ENCODE results near the gene FER. TPM values are rescaled to one million over a fixed set of nuclear protein-coding genes. Genes with fewer than 3 reads are reported as not detected.
A peak's percentile ranks its signal among the peaks of the same experiment; 100 is the strongest.

The FER gene
- total and polyA plus RNA-seq, 2 experiments from 2014 or later, result 25.9 to 30.7 TPM

GRCh38 chr5:108711898-108712297, 35.8 kb upstream of the FER start:
- no peaks in the 10 kb centered on the region for H3K36me3 ChIP-seq
- no peak overlapping the region for H3K27ac ChIP-seq
- H3K4me3 ChIP-seq, result no peak overlapping the region
- H3K9me3 ChIP-seq (ENCODE audit: low read depth), result no peaks in the 10 kb centered on the region
- TF ChIP-seq, protein P1, sequence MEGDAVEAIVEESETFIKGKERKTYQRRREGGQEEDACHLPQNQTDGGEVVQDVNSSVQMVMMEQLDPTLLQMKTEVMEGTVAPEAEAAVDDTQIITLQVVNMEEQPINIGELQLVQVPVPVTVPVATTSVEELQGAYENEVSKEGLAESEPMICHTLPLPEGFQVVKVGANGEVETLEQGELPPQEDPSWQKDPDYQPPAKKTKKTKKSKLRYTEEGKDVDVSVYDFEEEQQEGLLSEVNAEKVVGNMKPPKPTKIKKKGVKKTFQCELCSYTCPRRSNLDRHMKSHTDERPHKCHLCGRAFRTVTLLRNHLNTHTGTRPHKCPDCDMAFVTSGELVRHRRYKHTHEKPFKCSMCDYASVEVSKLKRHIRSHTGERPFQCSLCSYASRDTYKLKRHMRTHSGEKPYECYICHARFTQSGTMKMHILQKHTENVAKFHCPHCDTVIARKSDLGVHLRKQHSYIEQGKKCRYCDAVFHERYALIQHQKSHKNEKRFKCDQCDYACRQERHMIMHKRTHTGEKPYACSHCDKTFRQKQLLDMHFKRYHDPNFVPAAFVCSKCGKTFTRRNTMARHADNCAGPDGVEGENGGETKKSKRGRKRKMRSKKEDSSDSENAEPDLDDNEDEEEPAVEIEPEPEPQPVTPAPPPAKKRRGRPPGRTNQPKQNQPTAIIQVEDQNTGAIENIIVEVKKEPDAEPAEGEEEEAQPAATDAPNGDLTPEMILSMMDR (IDR thresholded peaks at IDR 0.05; ENCODE audit: low read depth, low read length), result no peak
- H3K27me3 ChIP-seq, result no peaks in the 10 kb centered on the region
- no peaks in the 10 kb centered on the region for H3K4me1 ChIP-seq (ENCODE audit: low read depth)
- no peak for DNase-seq (ENCODE audit: low read depth in 1 of 2, low spot score in 1 of 2)

GRCh38 chr5:108715408-108715807, 32.3 kb upstream of the FER start:
- DNase-seq (ENCODE audit: low read depth in 1 of 2, low spot score in 1 of 2), result no peak
- no peaks in the 10 kb centered on the region for H3K9me3 ChIP-seq (ENCODE audit: low read depth)
- H3K4me3 ChIP-seq, result no peak overlapping the region
- H3K27me3 ChIP-seq, result no peaks in the 10 kb centered on the region
- no peaks in the 10 kb centered on the region for H3K36me3 ChIP-seq
- no peaks in the 10 kb centered on the region for H3K4me1 ChIP-seq (ENCODE audit: low read depth)
- TF ChIP-seq, protein P1 (IDR thresholded peaks at IDR 0.05; ENCODE audit: low read depth, low read length), result no peak
- no peak overlapping the region for H3K27ac ChIP-seq

DNA sequence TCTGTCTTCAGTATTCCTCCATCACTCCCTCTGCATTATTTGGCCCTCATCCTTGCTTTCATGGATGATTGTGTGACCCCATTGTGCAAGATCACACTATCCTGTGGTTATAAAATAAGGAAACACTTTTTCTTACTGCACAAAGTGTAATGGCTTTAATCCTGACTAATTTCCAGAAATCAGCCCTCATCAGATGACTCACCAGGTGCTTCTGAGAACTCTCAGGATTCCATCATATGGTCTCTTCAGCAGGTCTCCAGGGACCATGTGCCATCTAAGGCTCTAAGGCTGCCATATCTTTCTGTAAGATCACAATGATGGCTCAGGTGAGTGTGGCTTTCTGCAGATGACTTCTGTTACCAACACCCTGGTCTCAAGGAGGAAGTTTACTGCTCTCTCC, 27.3 kb upstream of the FER start:
- Histone ChIP-seq H3K27ac (no peak overlapping the region), H3K9me3 (ENCODE audit: low read depth) (no peaks in the 10 kb centered on the region), H3K4me1 (ENCODE audit: low read depth) (no peaks in the 10 kb centered on the region), H3K27me3 (no peaks in the 10 kb centered on the region), H3K36me3 (no peaks in the 10 kb centered on the region), H3K4me3 (no peak overlapping the region)
- DNase-seq (ENCODE audit: low read depth in 1 of 2, low spot score in 1 of 2), result peak in 1 of 2 donors; percentile 37
- TF ChIP-seq, protein P1 (IDR thresholded peaks at IDR 0.05; ENCODE audit: low read depth, low read length), result no peak

DNA sequence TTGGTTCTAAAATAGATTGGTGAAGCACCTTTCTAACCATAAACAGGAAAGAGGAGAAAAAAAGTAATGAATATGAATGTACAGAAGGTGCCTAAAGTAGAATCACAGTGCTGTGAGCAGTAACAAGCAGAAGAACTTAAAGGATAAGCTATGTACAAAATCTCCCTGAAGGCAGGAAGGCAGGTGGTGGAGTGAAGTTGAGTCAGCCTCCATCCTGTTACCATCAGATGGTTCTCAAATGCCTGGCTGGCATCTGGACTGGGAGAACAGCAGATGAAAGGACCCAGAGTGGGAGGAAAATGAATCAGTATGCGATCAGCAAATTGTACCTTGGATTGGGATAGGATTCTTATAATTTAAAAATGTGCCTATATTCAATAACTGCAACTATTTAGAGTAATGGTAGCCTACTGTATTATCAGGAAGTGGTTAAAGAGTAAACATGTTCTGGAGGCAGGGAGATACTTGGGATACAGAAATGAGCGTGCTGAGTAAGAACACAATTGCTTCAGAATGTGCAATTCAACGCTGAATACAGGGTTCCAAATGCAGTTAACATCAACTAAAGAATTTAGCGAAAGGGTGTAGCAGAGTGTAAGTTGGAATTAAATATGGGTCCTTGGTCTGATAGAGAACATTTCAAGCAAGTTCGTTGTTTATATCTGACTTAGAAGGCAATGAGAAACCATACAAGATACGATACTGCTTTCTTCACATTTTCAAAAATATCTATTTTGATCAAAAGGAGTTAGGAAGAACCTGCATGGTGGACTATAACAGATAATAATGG, 21.1 kb upstream of the FER start:
- no peak for DNase-seq (ENCODE audit: low read depth in 1 of 2, low spot score in 1 of 2)
- H3K4me3 ChIP-seq, result peak overlapping the region; percentile 70
- TF ChIP-seq, protein P1 (IDR thresholded peaks at IDR 0.05; ENCODE audit: low read depth, low read length), result no peak

DNA sequence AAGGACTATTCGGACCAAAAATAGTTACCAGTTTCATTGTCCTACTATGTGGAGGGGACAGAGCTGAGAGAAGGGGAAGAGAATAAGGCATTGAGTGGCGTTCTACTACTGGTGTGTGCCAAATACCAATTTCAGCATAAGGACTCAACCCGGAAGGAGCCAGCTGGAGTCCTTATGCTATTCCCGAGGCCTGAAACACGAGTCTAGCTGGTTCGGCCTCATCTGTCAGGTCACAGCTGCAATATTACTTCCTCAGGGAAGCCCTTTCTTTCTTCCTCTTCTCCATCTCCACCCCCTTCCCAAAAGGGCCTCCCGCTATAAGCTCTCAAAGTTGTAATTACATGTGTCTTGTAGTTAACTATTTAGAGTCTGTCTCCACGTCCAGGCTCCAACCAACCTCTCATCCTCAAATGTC, 20.5 kb upstream of the FER start:
- TF ChIP-seq, protein P1 (IDR thresholded peaks at IDR 0.05; ENCODE audit: low read depth, low read length), result no peak
- Histone ChIP-seq H3K27me3 (no peaks in the 10 kb centered on the region), H3K27ac (peak overlapping the region; percentile 95), H3K4me1 (ENCODE audit: low read depth) (peaks cover 11% of the 10 kb centered on the region), H3K9me3 (ENCODE audit: low read depth) (no peaks in the 10 kb centered on the region), H3K4me3 (peak overlapping the region; percentile 70), H3K36me3 (no peaks in the 10 kb centered on the region)
- DNase-seq (ENCODE audit: low read depth in 1 of 2, low spot score in 1 of 2), result peak; percentile 31 to 36

More for the DNA sequence above, 21.1 kb upstream of the FER start:
- Histone ChIP-seq H3K4me1 (ENCODE audit: low read depth) (peaks cover 11% of the 10 kb centered on the region), H3K9me3 (ENCODE audit: low read depth) (no peaks in the 10 kb centered on the region), H3K27ac (peak overlapping the region; percentile 95), H3K36me3 (no peaks in the 10 kb centered on the region), H3K27me3 (no peaks in the 10 kb centered on the region)
